B cell (primary cell): ENCODE results near the gene RBP3. TPM values are rescaled to one million over a fixed set of nuclear protein-coding genes. Genes with fewer than 3 reads are reported as not detected.

Experiments used
- ATAC-seq: fragments of 200-7000 bp; cut with Tn5 transposase; one replicate; pipeline ENCODE4 v1.10.0; 2021; ENCODE audit warnings: low read depth, mild to moderate bottlenecking, moderate number of reproducible peaks, moderate library complexity
- CTCF ChIA-PET: fragments of 350-600 bp; sonication (Branson Sonifier 250); formaldehyde crosslinking; loops from one replicate; lab custom pipeline; 2021; ENCODE audit warnings: antibody characterized with exemption, inconsistent platforms; lab: Charles Lee
- POLR2A ChIA-PET: fragments of 350-600 bp; sonication (Branson Sonifier 250); formaldehyde crosslinking; loops from one replicate; lab custom pipeline; 2021; ENCODE audit warnings: antibody characterized with exemption; lab: Charles Lee
- DNase-seq: peaks from one replicate; pipeline ENCODE4 v3.0.0; 2013
- H2AFZ ChIP-seq: 2 replicates; pipeline ENCODE4 v1.6.1; 2012; ENCODE audit warnings: mild to moderate bottlenecking, low read depth, low read length; ENCODE audit not compliant: insufficient read depth, poor library complexity, severe bottlenecking
- H3K27ac ChIP-seq, 2 donors: 1 replicate in 1 of 2; 2 replicates in 1 of 2; pipeline ENCODE4 v1.5.1; 2012 to 2013; ENCODE audit warnings: low read length in 2 of 2, mild to moderate bottlenecking in 2 of 2, moderate library complexity in 1 of 2
- H3K27me3 ChIP-seq, 4 experiments: fragments of 200-600 bp in 1 of 4; sonication (generic) in 1 of 4; replicated peaks in 1 of 4; 1 replicate in 2 of 4; 2 replicates in 2 of 4; pipeline versions ENCODE4 v1.6.1 to v1.7.0; 2013 to 2016; ENCODE audit warnings: low read length in 3 of 4, mild to moderate bottlenecking in 2 of 4, mixed read lengths in 1 of 4, moderate library complexity in 1 of 4; ENCODE audit not compliant: insufficient read depth in 4 of 4, control insufficient read depth in 3 of 4; ENCODE audit errors: control extremely low read depth in 1 of 4
- H3K36me3 ChIP-seq, 2 experiments: replicated peaks in 1 of 2; 1 replicate in 1 of 2; 2 replicates in 1 of 2; pipeline versions ENCODE4 v1.6.1 to v1.7.1; 2013; ENCODE audit warnings: low read length in 1 of 2; ENCODE audit not compliant: insufficient read depth in 2 of 2, control insufficient read depth in 1 of 2; ENCODE audit errors: control extremely low read depth in 1 of 2, extremely low read depth in 1 of 2
- H3K4me1 ChIP-seq, 2 donors: fragments of 200-600 bp in 1 of 2; sonication (generic) in 1 of 2; 1 replicate in 1 of 2; 2 replicates in 1 of 2; pipeline versions ENCODE4 v1.5.1 to v1.6.1; 2013 to 2017; ENCODE audit warnings: low read length in 2 of 2; ENCODE audit not compliant: control insufficient read depth in 2 of 2, insufficient read depth in 2 of 2
- H3K4me2 ChIP-seq: replicated peaks from 2 replicates; pipeline ENCODE3; 2012; ENCODE audit warnings: mild to moderate bottlenecking, low read depth, low read length; ENCODE audit not compliant: poor library complexity, severe bottlenecking
- H3K4me3 ChIP-seq, 5 experiments: fragments of 200-600 bp in 1 of 5; sonication (generic) in 1 of 5; 1 replicate in 3 of 5; 2 replicates in 2 of 5; pipeline versions ENCODE4 v1.5.1 to v1.7.0; 2011 to 2016; ENCODE audit warnings: low read length in 4 of 5, mild to moderate bottlenecking in 4 of 5, low read depth in 2 of 5, control low read depth in 1 of 5, moderate library complexity in 1 of 5; ENCODE audit not compliant: insufficient read depth in 1 of 5; ENCODE audit errors: control extremely low read depth in 1 of 5, extremely low read depth in 1 of 5
- H3K79me2 ChIP-seq: fragments of 200-600 bp; sonication (generic); one replicate; pipeline ENCODE4 v1.6.0; 2016; ENCODE audit warnings: low read length; ENCODE audit not compliant: control insufficient read depth, insufficient read depth
- H3K9ac ChIP-seq: fragments of 200-600 bp; sonication (generic); 2 replicates; pipeline ENCODE4 v1.6.1; 2017; ENCODE audit warnings: mild to moderate bottlenecking, low read length, moderate library complexity
- H3K9me3 ChIP-seq, 3 donors: one replicate each; pipeline versions ENCODE4 v1.6.1 to v1.7.1; 2013; ENCODE audit warnings: low read length in 2 of 3; ENCODE audit not compliant: control insufficient read depth in 2 of 3, insufficient read depth in 1 of 3; ENCODE audit errors: control extremely low read depth in 1 of 3
- H4K20me1 ChIP-seq: 2 replicates; pipeline ENCODE4 v1.6.0; 2012; ENCODE audit warnings: mild to moderate bottlenecking, low read length; ENCODE audit not compliant: insufficient read depth, control insufficient read depth, poor library complexity, severe bottlenecking
- H3K27ac Mint-ChIP-seq: one replicate; pipeline ENCODE4 v1.8.0; 2021; ENCODE audit warnings: mixed read lengths
- H3K27me3 Mint-ChIP-seq: one replicate; pipeline ENCODE4 v1.8.0; 2021; ENCODE audit warnings: mixed read lengths
- H3K4me1 Mint-ChIP-seq: one replicate; pipeline ENCODE4 v1.8.0; 2021; ENCODE audit warnings: mixed read lengths
- H3K4me3 Mint-ChIP-seq: one replicate; pipeline ENCODE4 v1.8.0; 2021; ENCODE audit warnings: mixed read lengths
- H3K9me3 Mint-ChIP-seq: one replicate; pipeline ENCODE4 v1.8.0; 2022; ENCODE audit warnings: mixed read lengths; ENCODE audit not compliant: insufficient read depth
- EZH2 ChIP-seq: IDR thresholded peaks from 2 replicates; pipeline ENCODE4 v1.6.1; 2012; ENCODE audit warnings: borderline replicate concordance, low read depth, mild to moderate bottlenecking, moderate library complexity, low read length; ENCODE audit not compliant: insufficient read depth, poor library complexity, severe bottlenecking
- WGBS: methylation state at CpG from one replicate; pipeline ENCODE4 v1.1.5; 2013; ENCODE audit warnings: missing lambda C conversion rate; ENCODE audit not compliant: insufficient coverage; 5-methylcytosine and 5-hydroxymethylcytosine counted together
- intact Hi-C: fragments of 100-400 bp; cut with micrococcal nuclease; formaldehyde crosslinking; loops from one replicate; pipeline ENCODE4 v1.10.0; 2022
- polyA plus RNA-seq: library from polyadenylated mRNA; depleted of rRNA; stranded (reverse); fragments of >200 nt; gene quantifications from 2 replicates; pipeline ENCODE4 v1.2.3, GENCODE V29; 2012
- total RNA-seq, 2 donors: library from RNA; stranded (reverse); fragments of 120-200 nt in 1 of 2; gene quantifications; 1 replicate in 1 of 2; 2 replicates in 1 of 2; pipeline versions ENCODE4 v1.2.3 to v1.2.4, GENCODE V29; 2013 to 2022
- TF ChIP-seq, protein P1 (sequence below): fragments of 200-600 bp; IDR thresholded peaks from one replicate; pipeline ENCODE4 v1.8.0; 2022; ENCODE audit warnings: antibody characterized with exemption, mild to moderate bottlenecking

The RBP3 gene
- total and polyA plus RNA-seq, 2 donors (not counting 1 experiment from before 2014, with no cell fraction given): not detected

GRCh38 chr10:47303866-47304265 is 44.3 kb upstream of the RBP3 start:
- Histone ChIP-seq H2AFZ (no peak overlapping the region), H3K27ac (no peak overlapping the region), H3K4me1 (peaks cover 0 to 6% of the 10 kb centered on the region in 2 donors), H3K27me3 (peaks cover 0 to 22% (median 5%) of the 10 kb centered on the region in 4 experiments), H3K36me3 (no peaks in the 10 kb centered on the region), H3K79me2 (no peaks in the 10 kb centered on the region), H3K9me3 (no peaks in the 10 kb centered on the region), H3K4me3 (no peak overlapping the region), H3K4me2 (no peak overlapping the region), H3K9ac (no peak overlapping the region), H4K20me1 (no peaks in the 10 kb centered on the region)
- TF ChIP-seq, protein P1, sequence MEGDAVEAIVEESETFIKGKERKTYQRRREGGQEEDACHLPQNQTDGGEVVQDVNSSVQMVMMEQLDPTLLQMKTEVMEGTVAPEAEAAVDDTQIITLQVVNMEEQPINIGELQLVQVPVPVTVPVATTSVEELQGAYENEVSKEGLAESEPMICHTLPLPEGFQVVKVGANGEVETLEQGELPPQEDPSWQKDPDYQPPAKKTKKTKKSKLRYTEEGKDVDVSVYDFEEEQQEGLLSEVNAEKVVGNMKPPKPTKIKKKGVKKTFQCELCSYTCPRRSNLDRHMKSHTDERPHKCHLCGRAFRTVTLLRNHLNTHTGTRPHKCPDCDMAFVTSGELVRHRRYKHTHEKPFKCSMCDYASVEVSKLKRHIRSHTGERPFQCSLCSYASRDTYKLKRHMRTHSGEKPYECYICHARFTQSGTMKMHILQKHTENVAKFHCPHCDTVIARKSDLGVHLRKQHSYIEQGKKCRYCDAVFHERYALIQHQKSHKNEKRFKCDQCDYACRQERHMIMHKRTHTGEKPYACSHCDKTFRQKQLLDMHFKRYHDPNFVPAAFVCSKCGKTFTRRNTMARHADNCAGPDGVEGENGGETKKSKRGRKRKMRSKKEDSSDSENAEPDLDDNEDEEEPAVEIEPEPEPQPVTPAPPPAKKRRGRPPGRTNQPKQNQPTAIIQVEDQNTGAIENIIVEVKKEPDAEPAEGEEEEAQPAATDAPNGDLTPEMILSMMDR: no peak
- TF ChIP-seq EZH2: no peak
- 94% methylated on average over 5 of the region's 6 CpGs for WGBS
- Mint-ChIP-seq H3K27me3 (peaks cover 36% of the 10 kb centered on the region), H3K4me3 (no peak overlapping the region), H3K27ac (no peak overlapping the region), H3K4me1 (peaks cover 3% of the 10 kb centered on the region), H3K9me3 (no peaks in the 10 kb centered on the region)
- DNase-seq (no peak), ATAC-seq (no peak)
- ChIA-PET CTCF (interaction anchor here (0.9 to 2.0 kb wide), 3 partner anchors 8 to 279 kb away, joined by 5 to 8 read pairs (median 8); no protein-coding TSS in a partner anchor), POLR2A (no interaction called here)
- intact Hi-C loops: no loop called here

DNA sequence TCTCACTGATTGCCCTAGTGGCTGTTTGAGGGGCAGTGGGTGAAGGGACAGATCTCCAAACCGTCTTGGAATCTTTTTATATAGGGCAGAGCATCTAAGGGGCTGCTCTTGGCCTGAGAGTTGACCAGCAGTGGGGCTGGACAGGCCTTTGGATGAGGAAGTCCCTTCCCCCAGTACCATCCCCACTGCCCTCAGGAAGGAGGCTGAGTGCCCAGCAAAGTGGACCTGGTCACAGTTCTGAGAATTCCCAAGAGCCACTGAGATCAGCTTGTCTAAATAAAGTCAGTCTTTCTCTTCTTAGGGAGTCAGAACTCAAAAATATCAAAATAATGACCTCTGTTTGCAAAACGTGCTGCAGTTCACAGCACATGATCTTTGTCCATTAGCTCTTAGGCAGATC is 42.6 kb upstream of the RBP3 start:
- ChIA-PET POLR2A (no interaction called here), CTCF (interaction anchor here (0.9 to 1.8 kb wide), 3 partner anchors 8 to 260 kb away, joined by 3 to 5 read pairs (median 5); no protein-coding TSS in a partner anchor)
- Histone ChIP-seq H3K36me3 (no peaks in the 10 kb centered on the region), H3K9me3 (no peaks in the 10 kb centered on the region), H3K27ac (no peak overlapping the region), H3K79me2 (no peaks in the 10 kb centered on the region), H3K27me3 (peaks cover 0 to 16% (median 3%) of the 10 kb centered on the region in 4 experiments), H3K4me3 (no peak overlapping the region), H3K4me2 (no peak overlapping the region), H3K9ac (no peak overlapping the region), H3K4me1 (peaks cover 0 to 4% of the 10 kb centered on the region in 2 donors), H2AFZ (no peak overlapping the region), H4K20me1 (no peaks in the 10 kb centered on the region)
- no peak overlapping the region for H3K4me3 Mint-ChIP-seq
- DNase-seq (no peak), ATAC-seq (no peak)
- H3K27ac Mint-ChIP-seq: no peak overlapping the region
- H3K27me3 Mint-ChIP-seq: peaks cover 28% of the 10 kb centered on the region
- H3K4me1 Mint-ChIP-seq: peaks cover 3% of the 10 kb centered on the region
- WGBS: 85% methylated on average over 1 of the region's 2 CpGs
- TF ChIP-seq, protein P1: no peak
- no peak for TF ChIP-seq EZH2
- intact Hi-C loops: no loop called here
- no peaks in the 10 kb centered on the region for H3K9me3 Mint-ChIP-seq
